Measurements from ENCODE around the gene IFIT3. TPM values are rescaled to one million over a fixed set of nuclear protein-coding genes. Genes with fewer than 3 reads are reported as not detected.

The IFIT3 gene
- total and polyA plus RNA-seq, 9 of the 15 experiments (the other 6 are each of a cell fraction or from before 2014, with no cell fraction given) = 0.23 to 2.2 (median 0.77) TPM

- H3K9ac ChIP-seq (ENCODE audit: insufficient read depth in 1 of 2, low read depth in 2 of 2, low read length in 2 of 2) = no peak overlapping the region
- in situ Hi-C loops (cut with MboI) (no loop called here), intact Hi-C loops (cut with micrococcal nuclease) (no loop called here)
- no peak overlapping the region for H3K4me2 ChIP-seq (ENCODE audit: insufficient read depth, low read length)
- TF ChIP-seq DACH1 (IDR thresholded peaks at IDR 0.05; ENCODE audit: partially characterized antibody) = no peak
- TF ChIP-seq ZNF507 (tag; conservative IDR thresholded peaks at IDR 0.05) = no peak
- no peak for TF ChIP-seq COPS2 (conservative IDR thresholded peaks at IDR 0.05)
- no peak for TF ChIP-seq IRF1 (CRISPR knock-in tag; IDR thresholded peaks at IDR 0.05; ENCODE audit: borderline replicate concordance)
- no peak for TF ChIP-seq ZNF282 (CRISPR knock-in tag; IDR thresholded peaks at IDR 0.05)
- TF ChIP-seq, protein P1, sequence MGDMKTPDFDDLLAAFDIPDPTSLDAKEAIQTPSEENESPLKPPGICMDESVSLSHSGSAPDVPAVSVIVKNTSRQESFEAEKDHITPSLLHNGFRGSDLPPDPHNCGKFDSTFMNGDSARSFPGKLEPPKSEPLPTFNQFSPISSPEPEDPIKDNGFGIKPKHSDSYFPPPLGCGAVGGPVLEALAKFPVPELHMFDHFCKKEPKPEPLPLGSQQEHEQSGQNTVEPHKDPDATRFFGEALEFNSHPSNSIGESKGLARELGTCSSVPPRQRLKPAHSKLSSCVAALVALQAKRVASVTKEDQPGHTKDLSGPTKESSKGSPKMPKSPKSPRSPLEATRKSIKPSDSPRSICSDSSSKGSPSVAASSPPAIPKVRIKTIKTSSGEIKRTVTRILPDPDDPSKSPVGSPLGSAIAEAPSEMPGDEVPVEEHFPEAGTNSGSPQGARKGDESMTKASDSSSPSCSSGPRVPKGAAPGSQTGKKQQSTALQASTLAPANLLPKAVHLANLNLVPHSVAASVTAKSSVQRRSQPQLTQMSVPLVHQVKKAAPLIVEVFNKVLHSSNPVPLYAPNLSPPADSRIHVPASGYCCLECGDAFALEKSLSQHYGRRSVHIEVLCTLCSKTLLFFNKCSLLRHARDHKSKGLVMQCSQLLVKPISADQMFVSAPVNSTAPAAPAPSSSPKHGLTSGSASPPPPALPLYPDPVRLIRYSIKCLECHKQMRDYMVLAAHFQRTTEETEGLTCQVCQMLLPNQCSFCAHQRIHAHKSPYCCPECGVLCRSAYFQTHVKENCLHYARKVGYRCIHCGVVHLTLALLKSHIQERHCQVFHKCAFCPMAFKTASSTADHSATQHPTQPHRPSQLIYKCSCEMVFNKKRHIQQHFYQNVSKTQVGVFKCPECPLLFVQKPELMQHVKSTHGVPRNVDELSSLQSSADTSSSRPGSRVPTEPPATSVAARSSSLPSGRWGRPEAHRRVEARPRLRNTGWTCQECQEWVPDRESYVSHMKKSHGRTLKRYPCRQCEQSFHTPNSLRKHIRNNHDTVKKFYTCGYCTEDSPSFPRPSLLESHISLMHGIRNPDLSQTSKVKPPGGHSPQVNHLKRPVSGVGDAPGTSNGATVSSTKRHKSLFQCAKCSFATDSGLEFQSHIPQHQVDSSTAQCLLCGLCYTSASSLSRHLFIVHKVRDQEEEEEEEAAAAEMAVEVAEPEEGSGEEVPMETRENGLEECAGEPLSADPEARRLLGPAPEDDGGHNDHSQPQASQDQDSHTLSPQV (IDR thresholded peaks at IDR 0.05) = no peak
- no peak for TF ChIP-seq SNIP1 (IDR thresholded peaks at IDR 0.05; ENCODE audit: low read depth)
- no peak for TF ChIP-seq CXXC5 (CRISPR knock-in tag; IDR thresholded peaks at IDR 0.05)
- TF ChIP-seq, protein P2, sequence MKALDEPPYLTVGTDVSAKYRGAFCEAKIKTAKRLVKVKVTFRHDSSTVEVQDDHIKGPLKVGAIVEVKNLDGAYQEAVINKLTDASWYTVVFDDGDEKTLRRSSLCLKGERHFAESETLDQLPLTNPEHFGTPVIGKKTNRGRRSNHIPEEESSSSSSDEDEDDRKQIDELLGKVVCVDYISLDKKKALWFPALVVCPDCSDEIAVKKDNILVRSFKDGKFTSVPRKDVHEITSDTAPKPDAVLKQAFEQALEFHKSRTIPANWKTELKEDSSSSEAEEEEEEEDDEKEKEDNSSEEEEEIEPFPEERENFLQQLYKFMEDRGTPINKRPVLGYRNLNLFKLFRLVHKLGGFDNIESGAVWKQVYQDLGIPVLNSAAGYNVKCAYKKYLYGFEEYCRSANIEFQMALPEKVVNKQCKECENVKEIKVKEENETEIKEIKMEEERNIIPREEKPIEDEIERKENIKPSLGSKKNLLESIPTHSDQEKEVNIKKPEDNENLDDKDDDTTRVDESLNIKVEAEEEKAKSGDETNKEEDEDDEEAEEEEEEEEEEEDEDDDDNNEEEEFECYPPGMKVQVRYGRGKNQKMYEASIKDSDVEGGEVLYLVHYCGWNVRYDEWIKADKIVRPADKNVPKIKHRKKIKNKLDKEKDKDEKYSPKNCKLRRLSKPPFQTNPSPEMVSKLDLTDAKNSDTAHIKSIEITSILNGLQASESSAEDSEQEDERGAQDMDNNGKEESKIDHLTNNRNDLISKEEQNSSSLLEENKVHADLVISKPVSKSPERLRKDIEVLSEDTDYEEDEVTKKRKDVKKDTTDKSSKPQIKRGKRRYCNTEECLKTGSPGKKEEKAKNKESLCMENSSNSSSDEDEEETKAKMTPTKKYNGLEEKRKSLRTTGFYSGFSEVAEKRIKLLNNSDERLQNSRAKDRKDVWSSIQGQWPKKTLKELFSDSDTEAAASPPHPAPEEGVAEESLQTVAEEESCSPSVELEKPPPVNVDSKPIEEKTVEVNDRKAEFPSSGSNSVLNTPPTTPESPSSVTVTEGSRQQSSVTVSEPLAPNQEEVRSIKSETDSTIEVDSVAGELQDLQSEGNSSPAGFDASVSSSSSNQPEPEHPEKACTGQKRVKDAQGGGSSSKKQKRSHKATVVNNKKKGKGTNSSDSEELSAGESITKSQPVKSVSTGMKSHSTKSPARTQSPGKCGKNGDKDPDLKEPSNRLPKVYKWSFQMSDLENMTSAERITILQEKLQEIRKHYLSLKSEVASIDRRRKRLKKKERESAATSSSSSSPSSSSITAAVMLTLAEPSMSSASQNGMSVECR (CRISPR knock-in tag; IDR thresholded peaks at IDR 0.05) = no peak
- no peak for TF ChIP-seq FUS (optimal IDR thresholded peaks at IDR 0.05; ENCODE audit: low read depth, low read length)
- TF ChIP-seq PHF20 (IDR thresholded peaks at IDR 0.05; ENCODE audit: partially characterized antibody) = no peak
- no peak for TF ChIP-seq PHB2 (IDR thresholded peaks at IDR 0.05; ENCODE audit: low read depth)
- no peak for TF ChIP-seq ZNF274 (IDR thresholded peaks at IDR 0.05; ENCODE audit: borderline replicate concordance, low read depth, low read length)
- no peak for TF ChIP-seq ZNF23 (CRISPR knock-in tag; IDR thresholded peaks at IDR 0.05)
- no peaks in the 10 kb centered on the region for H4K20me1 ChIP-seq (replicated peaks; ENCODE audit: control insufficient read depth, insufficient read depth, low read length)
- no peak overlapping the region for H3K4me3 ChIP-seq
- POLR2A ChIA-PET = no interaction called here
- H3K9me1 ChIP-seq (ENCODE audit: control insufficient read depth, insufficient read depth, low read length) = no peaks in the 10 kb centered on the region
- H3K36me3 ChIP-seq (ENCODE audit: control insufficient read depth, insufficient read depth, low read length) = no peaks in the 10 kb centered on the region
- H3K4me1 ChIP-seq (replicated peaks in 1 of 2; ENCODE audit: control insufficient read depth in 2 of 2, insufficient read depth in 2 of 2, low read length in 2 of 2) = peaks cover 0 to 4% of the 10 kb centered on the region in 2 experiments; a peak in 2 of 5 replicates
- H3K9me3 ChIP-seq (replicated peaks; ENCODE audit: control insufficient read depth, insufficient read depth, low read depth, low read length) = no peaks in the 10 kb centered on the region
- 75% methylated on average over 4 of the region's 4 CpGs for WGBS (ENCODE audit: insufficient coverage, low coverage, missing lambda C conversion rate)
- H3K27me3 ChIP-seq (ENCODE audit: control insufficient read depth in 2 of 2, insufficient read depth in 2 of 2, low read length in 2 of 2) = no peaks in the 10 kb centered on the region
- H3K27ac ChIP-seq (ENCODE audit: extremely low read depth, low read depth, low read length) = no peak overlapping the region
- no peaks in the 10 kb centered on the region for H3K79me2 ChIP-seq (ENCODE audit: control insufficient read depth, insufficient read depth, low read length)
- H2AFZ ChIP-seq (ENCODE audit: low read depth, low read length) = no peak overlapping the region
- ATAC-seq (no peak), FAIRE-seq (no peak), DNase-seq (ENCODE audit: extremely low read depth in 1 of 4, low spot score in 3 of 4) (no peak)
- BruUV-seq (replicated peaks) = no TSS peak
- CTCF ChIA-PET (ENCODE audit: low intra/inter-chr PET ratio) = no interaction called here
Measured at GRCh38 chr10:89345367-89346000, 17.7 kb downstream of the IFIT3 start.

All from K562 (cell line).